ENCODE results near the gene SLC45A1. TPM values are rescaled to one million over a fixed set of nuclear protein-coding genes. Genes with fewer than 3 reads are reported as not detected.

The SLC45A1 gene
- total and polyA plus RNA-seq, 2 donors (not counting 1 experiment from before 2014, with no cell fraction given), result 0.54 to 0.64 TPM

GRCh38 chr1:8360493-8361197 is 42.7 kb downstream of the SLC45A1 start:
- Histone ChIP-seq H3K27me3 (replicated peaks in 1 of 4; ENCODE audit: control extremely low read depth in 1 of 4, control insufficient read depth in 3 of 4, insufficient read depth in 4 of 4, low read length in 3 of 4) (no peaks in the 10 kb centered on the region), H3K79me2 (ENCODE audit: control insufficient read depth, insufficient read depth, low read length) (peaks cover 35% of the 10 kb centered on the region), H4K20me1 (ENCODE audit: control insufficient read depth, insufficient read depth, low read length, poor library complexity, severe bottlenecking) (peaks cover 90% of the 10 kb centered on the region), H3K36me3 (replicated peaks in 1 of 2; ENCODE audit: control extremely low read depth in 1 of 2, control insufficient read depth in 1 of 2, extremely low read depth in 1 of 2, insufficient read depth in 2 of 2, low read length in 1 of 2) (peaks cover 9 to 93% of the 10 kb centered on the region in 2 experiments), H3K4me2 (replicated peaks; ENCODE audit: low read depth, low read length, poor library complexity, severe bottlenecking) (no peak overlapping the region), H3K4me3 (ENCODE audit: control extremely low read depth in 1 of 5, extremely low read depth in 1 of 5, insufficient read depth in 1 of 5, low read depth in 2 of 5, low read length in 4 of 5) (no peak overlapping the region), H3K27ac (ENCODE audit: low read length in 2 of 2) (no peak overlapping the region), H3K4me1 (ENCODE audit: control insufficient read depth in 2 of 2, insufficient read depth in 2 of 2, low read length in 2 of 2) (no peaks in the 10 kb centered on the region), H2AFZ (ENCODE audit: insufficient read depth, low read depth, low read length, poor library complexity, severe bottlenecking) (no peak overlapping the region), H3K9me3 (ENCODE audit: control extremely low read depth in 1 of 3, control insufficient read depth in 2 of 3, insufficient read depth in 1 of 3, low read length in 2 of 3) (no peaks in the 10 kb centered on the region), H3K9ac (ENCODE audit: low read length) (no peak overlapping the region)
- peaks cover 2% of the 10 kb centered on the region for H3K4me1 Mint-ChIP-seq
- CTCF ChIA-PET, result interaction anchor here (1.2 to 1.3 kb wide), 2 partner anchors 11 to 12 kb away, joined by 3 to 4 read pairs; no protein-coding TSS in a partner anchor
- WGBS (ENCODE audit: insufficient coverage), result 93% methylated on average over 20 of the region's 26 CpGs
- TF ChIP-seq EZH2 (IDR thresholded peaks at IDR 0.05; ENCODE audit: borderline replicate concordance, insufficient read depth, low read depth, low read length, poor library complexity, severe bottlenecking) (no peak), CTCF (IDR thresholded peaks at IDR 0.05) (no peak)
- ATAC-seq (ENCODE audit: low read depth) (no peak), DNase-seq (no peak)
- H3K4me3 Mint-ChIP-seq, result no peak overlapping the region
- H3K27ac Mint-ChIP-seq, result no peak overlapping the region
- H3K9me3 Mint-ChIP-seq (ENCODE audit: insufficient read depth), result no peaks in the 10 kb centered on the region
- no peaks in the 10 kb centered on the region for H3K27me3 Mint-ChIP-seq
- intact Hi-C loops (cut with micrococcal nuclease), result no loop called here
- POLR2A ChIA-PET, result no interaction called here

- Histone ChIP-seq H3K79me2 (ENCODE audit: control insufficient read depth, insufficient read depth, low read length) (peaks cover 42% of the 10 kb centered on the region), H4K20me1 (ENCODE audit: control insufficient read depth, insufficient read depth, low read length, poor library complexity, severe bottlenecking) (peaks cover 90% of the 10 kb centered on the region), H3K27me3 (replicated peaks in 1 of 4; ENCODE audit: control extremely low read depth in 1 of 4, control insufficient read depth in 3 of 4, insufficient read depth in 4 of 4, low read length in 3 of 4) (no peaks in the 10 kb centered on the region), H3K4me2 (replicated peaks; ENCODE audit: low read depth, low read length, poor library complexity, severe bottlenecking) (no peak overlapping the region), H3K4me1 (ENCODE audit: control insufficient read depth in 2 of 2, insufficient read depth in 2 of 2, low read length in 2 of 2) (peaks cover 0 to 1% of the 10 kb centered on the region in 2 donors), H2AFZ (ENCODE audit: insufficient read depth, low read depth, low read length, poor library complexity, severe bottlenecking) (no peak overlapping the region), H3K27ac (ENCODE audit: low read length in 2 of 2) (no peak overlapping the region), H3K4me3 (ENCODE audit: control extremely low read depth in 1 of 5, extremely low read depth in 1 of 5, insufficient read depth in 1 of 5, low read depth in 2 of 5, low read length in 4 of 5) (no peak overlapping the region), H3K36me3 (replicated peaks in 1 of 2; ENCODE audit: control extremely low read depth in 1 of 2, control insufficient read depth in 1 of 2, extremely low read depth in 1 of 2, insufficient read depth in 2 of 2, low read length in 1 of 2) (peaks cover 12 to 93% of the 10 kb centered on the region in 2 experiments), H3K9me3 (ENCODE audit: control extremely low read depth in 1 of 3, control insufficient read depth in 2 of 3, insufficient read depth in 1 of 3, low read length in 2 of 3) (no peaks in the 10 kb centered on the region), H3K9ac (ENCODE audit: low read length) (no peak overlapping the region)
- Mint-ChIP-seq H3K27me3 (no peaks in the 10 kb centered on the region), H3K27ac (no peak overlapping the region), H3K4me3 (no peak overlapping the region), H3K9me3 (ENCODE audit: insufficient read depth) (no peaks in the 10 kb centered on the region), H3K4me1 (peaks cover 6% of the 10 kb centered on the region)
- no peak for ATAC-seq (ENCODE audit: low read depth)
- CTCF ChIA-PET, result interaction anchor here (1.2 kb wide), 1 partner anchor 13 kb away, joined by 3 read pairs; no protein-coding TSS in a partner anchor
- 98% methylated on average over 17 of the region's 21 CpGs for WGBS (ENCODE audit: insufficient coverage)
- intact Hi-C loops (cut with micrococcal nuclease), result no loop called here
- DNase-seq, result no peak
- no peak for TF ChIP-seq CTCF (IDR thresholded peaks at IDR 0.05)
- POLR2A ChIA-PET, result no interaction called here
Observed at GRCh38 chr1:8361198-8361849, 43.4 kb downstream of the SLC45A1 start.
